Progenitor cell of endocrine pancreas (in vitro differentiated cells): ENCODE results near the gene PKIG. TPM values are rescaled to one million over a fixed set of nuclear protein-coding genes. Genes with fewer than 3 reads are reported as not detected.

Source experiments
- DNase-seq: peaks from one replicate; pipeline ENCODE4 v3.0.0; 2021; ENCODE audit warnings: low spot score; ENCODE audit not compliant: unreplicated experiment
- H3K27ac Mint-ChIP-seq: 2 replicates; pipeline ENCODE4 v1.8.0; 2021; ENCODE audit warnings: mild to moderate bottlenecking, moderate library complexity, mixed read lengths
- H3K27me3 Mint-ChIP-seq: 2 replicates; pipeline ENCODE4 v1.8.0; 2021; ENCODE audit warnings: mixed read lengths
- H3K36me3 Mint-ChIP-seq: 2 replicates; pipeline ENCODE4 v1.8.0; 2022; ENCODE audit warnings: mixed read lengths; ENCODE audit not compliant: insufficient read depth
- H3K4me1 Mint-ChIP-seq: 2 replicates; pipeline ENCODE4 v1.8.0; 2021; ENCODE audit warnings: low read depth, mixed read lengths
- H3K4me3 Mint-ChIP-seq: 2 replicates; pipeline ENCODE4 v1.8.0; 2021; ENCODE audit warnings: low read depth, mild to moderate bottlenecking, moderate library complexity, mixed read lengths
- H3K9me3 Mint-ChIP-seq: 2 replicates; pipeline ENCODE4 v1.8.0; 2021; ENCODE audit warnings: low read depth, mixed read lengths
- total RNA-seq: library from RNA; stranded (reverse); gene quantifications from 2 replicates; pipeline ENCODE4 v1.2.1, GENCODE V29; 2021
- TF ChIP-seq, protein P1 (sequence below): fragments of 200-600 bp; sonication (generic); IDR thresholded peaks from one replicate; pipeline ENCODE4 v1.5.0; 2021; ENCODE audit warnings: antibody characterized with exemption, mild to moderate bottlenecking; ENCODE audit not compliant: unreplicated experiment

Gene PKIG
- total RNA-seq, 1 donor from 2014 or later = 36.5 TPM

DNA sequence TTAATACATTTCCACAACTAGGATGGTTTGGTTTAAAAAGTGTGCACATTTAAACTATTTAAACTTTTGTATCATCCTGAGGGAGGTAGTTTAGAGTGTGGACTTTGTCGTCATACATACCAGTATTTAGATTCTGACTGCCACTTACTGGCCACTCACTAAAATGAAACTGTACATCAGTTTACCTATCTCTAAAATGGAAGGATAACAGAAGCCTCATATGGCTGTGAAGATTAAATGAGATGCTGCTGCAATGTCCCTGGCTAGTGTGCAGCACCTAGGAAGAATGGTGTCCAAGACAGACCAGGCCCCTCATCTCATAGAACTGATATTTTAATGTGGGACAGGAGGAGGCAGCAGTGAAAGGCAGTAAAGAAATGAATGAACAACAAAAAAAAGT, 12.0 kb upstream of the PKIG start:
- TF ChIP-seq, protein P1, sequence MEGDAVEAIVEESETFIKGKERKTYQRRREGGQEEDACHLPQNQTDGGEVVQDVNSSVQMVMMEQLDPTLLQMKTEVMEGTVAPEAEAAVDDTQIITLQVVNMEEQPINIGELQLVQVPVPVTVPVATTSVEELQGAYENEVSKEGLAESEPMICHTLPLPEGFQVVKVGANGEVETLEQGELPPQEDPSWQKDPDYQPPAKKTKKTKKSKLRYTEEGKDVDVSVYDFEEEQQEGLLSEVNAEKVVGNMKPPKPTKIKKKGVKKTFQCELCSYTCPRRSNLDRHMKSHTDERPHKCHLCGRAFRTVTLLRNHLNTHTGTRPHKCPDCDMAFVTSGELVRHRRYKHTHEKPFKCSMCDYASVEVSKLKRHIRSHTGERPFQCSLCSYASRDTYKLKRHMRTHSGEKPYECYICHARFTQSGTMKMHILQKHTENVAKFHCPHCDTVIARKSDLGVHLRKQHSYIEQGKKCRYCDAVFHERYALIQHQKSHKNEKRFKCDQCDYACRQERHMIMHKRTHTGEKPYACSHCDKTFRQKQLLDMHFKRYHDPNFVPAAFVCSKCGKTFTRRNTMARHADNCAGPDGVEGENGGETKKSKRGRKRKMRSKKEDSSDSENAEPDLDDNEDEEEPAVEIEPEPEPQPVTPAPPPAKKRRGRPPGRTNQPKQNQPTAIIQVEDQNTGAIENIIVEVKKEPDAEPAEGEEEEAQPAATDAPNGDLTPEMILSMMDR = no peak
- no peak overlapping the region for H3K27ac Mint-ChIP-seq
- no peak overlapping the region for H3K4me3 Mint-ChIP-seq
- no peaks in the 10 kb centered on the region for H3K9me3 Mint-ChIP-seq
- no peak for DNase-seq
- H3K36me3 Mint-ChIP-seq = no peaks in the 10 kb centered on the region
- H3K4me1 Mint-ChIP-seq = no peaks in the 10 kb centered on the region
- H3K27me3 Mint-ChIP-seq = no peaks in the 10 kb centered on the region

DNA sequence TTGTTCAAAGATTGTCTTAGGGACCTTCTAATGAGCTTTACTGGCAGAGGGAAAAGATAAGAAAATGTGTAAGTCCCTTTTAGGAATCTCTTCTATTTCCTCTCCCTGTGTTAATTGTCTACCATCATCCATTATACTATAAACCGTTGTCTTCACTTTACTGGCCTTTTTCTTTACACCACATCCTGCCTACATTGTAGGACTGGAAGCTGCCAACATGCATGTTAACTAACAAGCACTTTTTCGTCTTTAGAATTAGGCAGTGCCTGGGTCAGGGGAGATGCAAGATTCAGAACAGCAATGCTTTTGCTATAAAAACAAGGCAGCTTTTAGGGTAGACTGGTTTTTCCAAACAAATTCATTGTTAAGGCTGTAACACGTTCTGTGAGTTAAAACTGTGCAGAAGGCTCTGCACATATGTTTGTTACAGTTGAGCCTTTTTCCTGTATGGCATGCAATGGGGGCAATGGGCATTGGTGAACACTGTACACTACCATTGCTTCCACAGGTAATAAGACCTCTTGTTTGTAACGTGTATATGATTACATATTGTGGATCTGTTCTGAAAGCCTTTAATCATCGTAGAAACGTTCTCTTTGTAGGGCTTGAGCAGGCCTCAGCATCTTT, 10.9 kb upstream of the PKIG start:
- no peak for DNase-seq
- H3K4me1 Mint-ChIP-seq = peaks cover 5% of the 10 kb centered on the region
- H3K4me3 Mint-ChIP-seq = no peak overlapping the region
- no peak overlapping the region for H3K27ac Mint-ChIP-seq
- no peaks in the 10 kb centered on the region for H3K36me3 Mint-ChIP-seq
- H3K9me3 Mint-ChIP-seq = no peaks in the 10 kb centered on the region
- TF ChIP-seq, protein P1 = no peak
- no peaks in the 10 kb centered on the region for H3K27me3 Mint-ChIP-seq

DNA sequence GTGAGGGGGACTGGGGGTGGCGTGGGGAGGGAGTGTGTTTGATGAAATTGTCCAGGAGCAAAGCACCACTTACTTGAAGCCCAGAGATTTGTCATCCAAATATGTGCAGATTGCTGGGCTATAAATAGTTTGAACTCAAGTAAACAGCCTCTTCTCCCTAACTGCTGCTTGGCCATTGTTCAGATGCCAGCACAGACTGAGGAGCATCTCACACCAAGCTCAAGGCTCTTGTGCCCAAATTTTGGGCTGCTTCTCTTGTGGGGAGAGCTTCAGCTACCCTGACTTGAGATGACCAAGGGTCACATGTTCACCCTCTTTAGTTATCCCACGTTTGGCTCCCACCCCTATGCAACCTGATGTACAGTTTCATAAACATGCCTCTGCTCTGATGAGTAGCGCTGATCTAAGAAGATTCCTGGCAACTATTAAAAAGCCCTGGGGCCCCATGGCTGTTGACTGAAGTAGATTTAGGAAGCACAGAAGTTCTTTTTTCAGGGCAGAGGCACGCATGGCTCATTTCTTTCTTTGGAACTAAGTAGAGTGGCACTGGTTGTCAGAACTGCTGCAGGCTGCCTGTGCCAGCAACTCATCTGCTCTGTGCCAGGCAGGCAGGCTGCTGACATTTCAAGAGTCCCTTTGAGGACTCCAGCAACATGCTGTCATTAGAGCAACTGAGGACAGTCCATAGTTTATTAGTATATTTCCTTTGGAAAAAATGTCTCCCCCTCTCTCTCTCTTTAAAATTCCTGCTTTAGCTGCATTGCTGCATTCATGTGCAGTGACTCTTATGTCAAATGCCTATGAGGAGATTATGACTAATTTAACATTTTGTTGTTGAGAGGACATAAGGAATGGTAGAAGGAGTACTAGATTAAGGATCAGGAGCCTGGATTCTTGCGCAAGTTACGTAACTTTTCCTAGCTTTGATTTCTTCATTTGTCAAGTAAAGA, 9.6 kb upstream of the PKIG start:
- TF ChIP-seq, protein P1 = no peak
- no peaks in the 10 kb centered on the region for H3K36me3 Mint-ChIP-seq
- no peak overlapping the region for H3K27ac Mint-ChIP-seq
- no peak overlapping the region for H3K4me3 Mint-ChIP-seq
- no peaks in the 10 kb centered on the region for H3K27me3 Mint-ChIP-seq
- peaks cover 5% of the 10 kb centered on the region for H3K4me1 Mint-ChIP-seq
- no peak for DNase-seq
- no peaks in the 10 kb centered on the region for H3K9me3 Mint-ChIP-seq

DNA sequence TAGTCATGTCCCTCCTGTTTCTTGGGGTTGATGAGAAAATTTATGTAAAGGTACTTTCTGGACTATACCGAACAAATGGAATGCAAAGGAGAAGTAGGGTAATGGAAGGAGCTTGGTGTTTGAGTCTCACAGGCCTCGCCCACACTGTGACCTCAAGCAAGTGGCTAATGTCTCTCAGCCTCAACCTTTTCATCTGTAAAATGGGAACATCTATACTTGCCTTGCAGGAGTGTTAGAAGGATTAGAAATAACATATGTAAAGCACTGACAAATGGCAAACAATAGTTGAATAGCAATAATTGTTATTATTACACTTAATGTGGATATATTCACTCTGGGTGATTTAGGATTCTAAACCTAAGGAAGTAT, 8.9 kb upstream of the PKIG start:
- TF ChIP-seq, protein P1 = no peak
- Mint-ChIP-seq H3K4me3 (no peak overlapping the region), H3K27ac (no peak overlapping the region), H3K36me3 (no peaks in the 10 kb centered on the region), H3K4me1 (peaks cover 5% of the 10 kb centered on the region), H3K9me3 (peaks cover 1% of the 10 kb centered on the region), H3K27me3 (no peaks in the 10 kb centered on the region)
- DNase-seq = no peak

DNA sequence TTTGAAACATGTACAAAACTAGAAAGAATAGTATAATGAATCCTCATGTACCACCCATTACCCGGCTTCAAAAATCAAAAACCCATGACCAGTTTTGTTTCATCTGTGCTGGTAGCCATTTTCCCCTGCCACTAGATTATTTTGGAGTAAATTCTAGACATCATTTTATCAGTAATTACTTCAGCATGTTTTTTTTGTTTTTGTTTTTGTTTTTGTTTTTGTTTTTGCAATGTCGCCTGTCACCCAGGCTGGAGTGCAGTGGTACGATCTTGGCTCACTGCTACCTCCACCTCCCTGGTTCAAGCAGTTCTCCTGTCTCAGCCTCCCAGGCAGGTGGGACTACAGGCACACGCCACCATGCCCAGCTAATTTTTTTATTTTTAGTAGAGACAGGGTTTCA, 8.0 kb upstream of the PKIG start:
- no peak for DNase-seq
- H3K27ac Mint-ChIP-seq = no peak overlapping the region
- no peak overlapping the region for H3K4me3 Mint-ChIP-seq
- peaks cover 3% of the 10 kb centered on the region for H3K9me3 Mint-ChIP-seq
- H3K36me3 Mint-ChIP-seq = no peaks in the 10 kb centered on the region
- H3K27me3 Mint-ChIP-seq = no peaks in the 10 kb centered on the region
- peaks cover 5% of the 10 kb centered on the region for H3K4me1 Mint-ChIP-seq
- TF ChIP-seq, protein P1 = no peak
